ENCODE measurements around the gene PGK1. TPM values are rescaled to one million over a fixed set of nuclear protein-coding genes. Genes with fewer than 3 reads are reported as not detected.

Gene PGK1
- total RNA-seq, 1 donor from 2014 or later: 1,063 TPM

DNA sequence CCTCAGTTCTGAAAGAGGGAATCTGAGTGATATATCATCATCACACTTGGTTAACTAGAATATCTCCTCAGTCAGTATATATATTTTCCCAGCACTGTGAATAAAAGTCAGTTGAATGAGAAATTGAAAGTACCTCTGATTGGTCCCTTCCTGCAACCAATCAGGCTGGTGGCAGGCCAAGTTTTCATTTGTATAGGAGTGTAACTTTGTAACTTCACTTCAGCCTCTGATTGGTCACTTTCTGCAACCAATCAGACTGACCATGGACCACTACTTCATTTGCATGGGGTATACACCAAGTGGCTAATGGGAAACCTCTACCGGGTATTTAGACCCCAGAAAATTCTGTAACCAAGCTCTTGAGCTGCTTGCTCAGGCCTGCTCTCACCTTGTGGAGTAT lies 2.0 kb upstream of the PGK1 start:
- peak overlapping the region; percentile 97 for H3K4me3 Mint-ChIP-seq
- no peaks in the 10 kb centered on the region for H3K27me3 Mint-ChIP-seq
- H3K4me1 Mint-ChIP-seq: peaks cover 21% of the 10 kb centered on the region
- intact Hi-C loops (cut with micrococcal nuclease): loop anchor here (10.0 kb wide), 6 partner anchors 223 to 1927 kb away; partner anchors contain the start of genes CYSLTR1, P2RY10, PBDC1 and RTL3
- peak overlapping the region; percentile 90 for H3K27ac Mint-ChIP-seq
- peak; percentile 66 for DNase-seq
- H3K9me3 Mint-ChIP-seq: peaks cover 4% of the 10 kb centered on the region
- H3K36me3 Mint-ChIP-seq (ENCODE audit: low read depth): peaks cover 24% of the 10 kb centered on the region

GRCh38 chrX:78103001-78103622 lies 936 bp upstream of the PGK1 start:
- peaks cover 4% of the 10 kb centered on the region for H3K9me3 Mint-ChIP-seq
- H3K27me3 Mint-ChIP-seq: no peaks in the 10 kb centered on the region
- peak; percentile 57 for DNase-seq
- peak overlapping the region; percentile 97 for H3K4me3 Mint-ChIP-seq
- peaks cover 35% of the 10 kb centered on the region for H3K36me3 Mint-ChIP-seq (ENCODE audit: low read depth)
- peak overlapping the region; percentile 90 for H3K27ac Mint-ChIP-seq
- peaks cover 22% of the 10 kb centered on the region for H3K4me1 Mint-ChIP-seq
- intact Hi-C loops (cut with micrococcal nuclease): loop anchor here (10.0 kb wide), 6 partner anchors 222 to 1928 kb away; partner anchors contain the start of genes CYSLTR1, P2RY10, PBDC1 and RTL3

GRCh38 chrX:78104447-78105176 lies 564 bp downstream of the PGK1 start:
- no peaks in the 10 kb centered on the region for H3K27me3 Mint-ChIP-seq
- peak overlapping the region; percentile 97 for H3K4me3 Mint-ChIP-seq
- intact Hi-C loops (cut with micrococcal nuclease): loop anchor here (1.0 to 10.0 kb wide), 10 partner anchors 39 to 1930 kb away; partner anchors contain the start of genes ATP7A, ATRX, COX7B and CYSLTR1
- H3K9me3 Mint-ChIP-seq: peaks cover 4% of the 10 kb centered on the region
- peaks cover 26% of the 10 kb centered on the region for H3K4me1 Mint-ChIP-seq
- peak; percentile 74 for DNase-seq
- H3K36me3 Mint-ChIP-seq (ENCODE audit: low read depth): peaks cover 45% of the 10 kb centered on the region
- peak overlapping the region; percentile 91 for H3K27ac Mint-ChIP-seq

- no peaks in the 10 kb centered on the region for H3K27me3 Mint-ChIP-seq
- intact Hi-C loops (cut with micrococcal nuclease): loop anchor here (2.0 to 10.0 kb wide), 9 partner anchors 195 to 1931 kb away; partner anchors contain the start of genes ATP7A, ATRX, COX7B and CYSLTR1
- H3K36me3 Mint-ChIP-seq (ENCODE audit: low read depth): peaks cover 48% of the 10 kb centered on the region
- H3K9me3 Mint-ChIP-seq: peaks cover 4% of the 10 kb centered on the region
- H3K4me1 Mint-ChIP-seq: peaks cover 28% of the 10 kb centered on the region
- H3K27ac Mint-ChIP-seq: peak overlapping the region; percentile 91
- peak; percentile 77 for DNase-seq
- H3K4me3 Mint-ChIP-seq: peak overlapping the region; percentile 97
Observed at GRCh38 chrX:78105944-78106650, 2.0 kb downstream of the PGK1 start.

- H3K9me3 Mint-ChIP-seq: peaks cover 4% of the 10 kb centered on the region
- H3K4me3 Mint-ChIP-seq: peak overlapping the region; percentile 97
- H3K27ac Mint-ChIP-seq: peak overlapping the region; percentile 91
- intact Hi-C loops (cut with micrococcal nuclease): loop anchor here (10.0 kb wide), 6 partner anchors 218 to 1932 kb away; partner anchors contain the start of genes CYSLTR1, P2RY10, PBDC1 and RTL3
- peaks cover 54% of the 10 kb centered on the region for H3K36me3 Mint-ChIP-seq (ENCODE audit: low read depth)
- H3K27me3 Mint-ChIP-seq: no peaks in the 10 kb centered on the region
- peaks cover 29% of the 10 kb centered on the region for H3K4me1 Mint-ChIP-seq
- no peak for DNase-seq
Observed at GRCh38 chrX:78106651-78106986, 2.6 kb downstream of the PGK1 start.

GRCh38 chrX:78109458-78109857 lies 5.4 kb downstream of the PGK1 start:
- intact Hi-C loops (cut with micrococcal nuclease): loop anchor here (2.0 to 10.0 kb wide), 7 partner anchors 13 to 1935 kb away; partner anchors contain the start of genes CYSLTR1, P2RY10, PBDC1 and RTL3
- Mint-ChIP-seq H3K4me1 (peaks cover 20% of the 10 kb centered on the region), H3K4me3 (peak overlapping the region; percentile 97), H3K36me3 (ENCODE audit: low read depth) (peaks cover 69% of the 10 kb centered on the region), H3K27me3 (no peaks in the 10 kb centered on the region), H3K27ac (peak overlapping the region; percentile 72), H3K9me3 (no peaks in the 10 kb centered on the region)
- no peak for DNase-seq

GRCh38 chrX:78111140-78111931 lies 7.3 kb downstream of the PGK1 start:
- no peak for DNase-seq
- H3K36me3 Mint-ChIP-seq (ENCODE audit: low read depth): peaks cover 69% of the 10 kb centered on the region
- peaks cover 34% of the 10 kb centered on the region for H3K4me1 Mint-ChIP-seq
- H3K27me3 Mint-ChIP-seq: no peaks in the 10 kb centered on the region
- peak overlapping the region; percentile 67 for H3K4me3 Mint-ChIP-seq
- no peak overlapping the region for H3K27ac Mint-ChIP-seq
- H3K9me3 Mint-ChIP-seq: no peaks in the 10 kb centered on the region
- intact Hi-C loops (cut with micrococcal nuclease): no loop called here

DNA sequence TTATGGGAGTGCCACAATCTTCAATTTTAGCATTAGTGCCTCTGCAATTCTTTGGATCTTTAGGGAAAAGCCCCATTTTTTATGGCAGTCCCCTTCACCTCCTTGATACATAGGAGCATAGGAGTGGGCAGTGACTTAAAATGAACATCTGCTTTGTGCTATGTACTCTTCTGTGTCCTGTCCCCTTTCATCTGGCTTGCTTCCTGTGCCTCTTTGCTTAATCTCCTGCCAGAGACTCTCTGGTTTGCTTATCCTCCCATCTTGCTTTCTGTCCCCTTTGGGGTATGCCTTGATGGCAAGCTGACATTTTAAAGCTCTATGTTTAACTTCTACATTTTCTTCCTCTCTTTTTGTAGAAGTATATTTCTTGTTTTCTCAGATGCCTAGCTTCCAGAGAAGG lies 12.3 kb downstream of the PGK1 start:
- Mint-ChIP-seq H3K4me1 (peaks cover 57% of the 10 kb centered on the region), H3K27me3 (no peaks in the 10 kb centered on the region), H3K9me3 (no peaks in the 10 kb centered on the region), H3K36me3 (ENCODE audit: low read depth) (peaks cover 75% of the 10 kb centered on the region), H3K27ac (peak overlapping the region; percentile 41), H3K4me3 (peak overlapping the region; percentile 56)
- intact Hi-C loops (cut with micrococcal nuclease): no loop called here
- DNase-seq: no peak

DNA sequence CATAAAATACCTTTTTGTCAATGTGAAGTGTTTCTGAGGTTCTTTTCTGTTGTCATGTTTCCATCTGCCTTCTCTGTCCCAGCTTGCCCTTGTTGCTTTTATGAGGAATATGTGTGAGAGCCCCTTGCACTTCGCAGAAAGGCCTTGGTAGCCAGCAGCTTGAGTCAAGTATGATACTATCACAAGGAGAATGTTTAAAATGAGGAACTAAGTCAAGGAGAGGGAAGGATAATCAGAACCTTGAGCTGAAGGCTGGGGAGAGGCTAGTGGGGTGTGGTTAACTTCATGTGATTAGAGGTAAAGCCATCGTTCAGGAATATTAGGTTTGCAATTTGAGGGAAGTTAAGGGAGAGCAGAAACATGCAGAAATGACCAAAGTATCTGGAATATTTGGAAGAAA lies 12.7 kb downstream of the PGK1 start:
- intact Hi-C loops (cut with micrococcal nuclease): no loop called here
- Mint-ChIP-seq H3K9me3 (no peaks in the 10 kb centered on the region), H3K27ac (peak overlapping the region; percentile 41), H3K36me3 (ENCODE audit: low read depth) (peaks cover 74% of the 10 kb centered on the region), H3K4me1 (peaks cover 55% of the 10 kb centered on the region), H3K27me3 (no peaks in the 10 kb centered on the region), H3K4me3 (peak overlapping the region; percentile 56)
- no peak for DNase-seq

- peak overlapping the region; percentile 43 for H3K4me3 Mint-ChIP-seq
- peak overlapping the region; percentile 49 for H3K27ac Mint-ChIP-seq
- H3K4me1 Mint-ChIP-seq: peaks cover 62% of the 10 kb centered on the region
Observed at GRCh38 chrX:78118628-78119027, 14.6 kb downstream of the PGK1 start.

GRCh38 chrX:78119521-78120227 lies 15.6 kb downstream of the PGK1 start:
- H3K36me3 Mint-ChIP-seq (ENCODE audit: low read depth): peaks cover 79% of the 10 kb centered on the region
- H3K4me1 Mint-ChIP-seq: peaks cover 58% of the 10 kb centered on the region
- no peak for DNase-seq
- H3K27ac Mint-ChIP-seq: no peak overlapping the region
- no peak overlapping the region for H3K4me3 Mint-ChIP-seq
- H3K27me3 Mint-ChIP-seq: no peaks in the 10 kb centered on the region
- no peaks in the 10 kb centered on the region for H3K9me3 Mint-ChIP-seq
- intact Hi-C loops (cut with micrococcal nuclease): no loop called here

More at GRCh38 chrX:78118628-78119027, 14.6 kb downstream of the PGK1 start:
- Mint-ChIP-seq H3K36me3 (ENCODE audit: low read depth) (peaks cover 77% of the 10 kb centered on the region), H3K27me3 (no peaks in the 10 kb centered on the region), H3K9me3 (no peaks in the 10 kb centered on the region)
- intact Hi-C loops (cut with micrococcal nuclease): no loop called here
- DNase-seq: no peak

- Mint-ChIP-seq H3K27me3 (no peaks in the 10 kb centered on the region), H3K27ac (peak overlapping the region; percentile 85), H3K4me3 (peak overlapping the region; percentile 33), H3K4me1 (peaks cover 37% of the 10 kb centered on the region), H3K9me3 (no peaks in the 10 kb centered on the region), H3K36me3 (ENCODE audit: low read depth) (peaks cover 71% of the 10 kb centered on the region)
- intact Hi-C loops (cut with micrococcal nuclease): loop anchor here (2.0 kb wide), 2 partner anchors 14 to 16 kb away; partner anchors contain the start of gene TAF9B
- no peak for DNase-seq
Observed at GRCh38 chrX:78123190-78123589, 19.1 kb downstream of the PGK1 start.

Measured in activated CD4-positive, alpha-beta T cell treated with anti-CD3 and anti-CD28 coated beads, Interleukin-2, amount 10 ng/mL, durations not matched to agents 24 days and 14 days (primary cell).